H9 (cell line): ENCODE results near the gene ULK4. TPM values are rescaled to one million over a fixed set of nuclear protein-coding genes. Genes with fewer than 3 reads are reported as not detected.

Experiments
- DNase-seq: peaks from one replicate; pipeline ENCODE4 v3.0.0-alpha.2; 2017
- H2AFZ ChIP-seq: one replicate; pipeline ENCODE4 v1.6.1; 2013; ENCODE audit warnings: mild to moderate bottlenecking, low read length, control low read depth, moderate library complexity
- H2AK5ac ChIP-seq: 2 replicates; pipeline ENCODE4 v1.6.1; 2013; ENCODE audit warnings: low read length, control low read depth, mixed read lengths; ENCODE audit not compliant: insufficient read length
- H2BK120ac ChIP-seq: one replicate; pipeline ENCODE4 v1.6.1; 2013; ENCODE audit warnings: low read depth, mild to moderate bottlenecking, low read length, control low read depth, inconsistent platforms; ENCODE audit not compliant: poor library complexity, severe bottlenecking
- H2BK12ac ChIP-seq: 2 replicates; pipeline ENCODE4 v1.6.1; 2013; ENCODE audit warnings: low read length, control low read depth, mixed read lengths, low read depth; ENCODE audit not compliant: insufficient read length
- H2BK15ac ChIP-seq: 2 replicates; pipeline ENCODE4 v1.6.1; 2013; ENCODE audit warnings: low read depth, low read length, control low read depth
- H2BK20ac ChIP-seq: one replicate; pipeline ENCODE4 v1.6.1; 2013; ENCODE audit warnings: low read depth, mild to moderate bottlenecking, low read length, control low read depth, inconsistent platforms; ENCODE audit not compliant: poor library complexity, severe bottlenecking
- H2BK5ac ChIP-seq: 2 replicates; pipeline ENCODE4 v1.6.1; 2013; ENCODE audit warnings: low read length, control low read depth, mixed read lengths; ENCODE audit not compliant: insufficient read length
- H3K14ac ChIP-seq: 2 replicates; pipeline ENCODE4 v1.6.1; 2013; ENCODE audit warnings: low read length, control low read depth; ENCODE audit not compliant: insufficient read depth
- H3K18ac ChIP-seq: 2 replicates; pipeline ENCODE4 v1.6.1; 2013; ENCODE audit warnings: low read depth, mild to moderate bottlenecking, mixed read lengths, low read length, control low read depth; ENCODE audit not compliant: insufficient read length
- H3K23ac ChIP-seq: 2 replicates; pipeline ENCODE4 v1.6.1; 2013; ENCODE audit warnings: low read length, control low read depth, mixed read lengths, low read depth; ENCODE audit not compliant: insufficient read length
- H3K23me2 ChIP-seq: 2 replicates; pipeline ENCODE4 v1.6.1; 2013; ENCODE audit warnings: low read depth, mild to moderate bottlenecking, mixed read lengths, low read length, control low read depth; ENCODE audit not compliant: insufficient read length, poor library complexity, severe bottlenecking
- H3K27ac ChIP-seq: 2 replicates; pipeline ENCODE4 v1.5.1; 2013; ENCODE audit warnings: low read length, control low read depth, mixed read lengths, low read depth; ENCODE audit not compliant: insufficient read length
- H3K27me3 ChIP-seq: 2 replicates; pipeline ENCODE4 v1.6.1; 2013; ENCODE audit warnings: low read length, control low read depth, inconsistent platforms; ENCODE audit not compliant: insufficient read depth
- H3K4ac ChIP-seq: 2 replicates; pipeline ENCODE4 v1.6.1; 2013; ENCODE audit warnings: low read depth, mild to moderate bottlenecking, control low read depth, inconsistent platforms, low read length, moderate library complexity
- H3K4me1 ChIP-seq: 2 replicates; pipeline ENCODE4 v1.6.1; 2013; ENCODE audit warnings: low read length, control low read depth, inconsistent platforms; ENCODE audit not compliant: insufficient read depth
- H3K4me2 ChIP-seq: 2 replicates; pipeline ENCODE4 v1.6.1; 2013; ENCODE audit warnings: low read length, control low read depth, mixed read lengths; ENCODE audit not compliant: insufficient read length, insufficient read depth
- H3K56ac ChIP-seq: 2 replicates; pipeline ENCODE4 v1.6.1; 2013; ENCODE audit warnings: low read depth, mild to moderate bottlenecking, mixed read lengths, low read length, control low read depth; ENCODE audit not compliant: insufficient read length
- H3K79me1 ChIP-seq: 2 replicates; pipeline ENCODE4 v1.6.1; 2013; ENCODE audit warnings: low read depth, mild to moderate bottlenecking, moderate library complexity, low read length, control low read depth, inconsistent platforms; ENCODE audit not compliant: insufficient read depth, poor library complexity, severe bottlenecking
- H3K79me2 ChIP-seq: 2 replicates; pipeline ENCODE4 v1.6.1; 2013; ENCODE audit warnings: low read length, control low read depth, inconsistent platforms; ENCODE audit not compliant: insufficient read depth
- H3K9ac ChIP-seq: 2 replicates; pipeline ENCODE4 v1.6.1; 2013; ENCODE audit warnings: low read length, control low read depth, mixed read lengths; ENCODE audit not compliant: insufficient read length; ENCODE audit errors: extremely low read depth
- H3K9me3 ChIP-seq: one replicate; pipeline ENCODE4 v1.6.1; 2013; ENCODE audit warnings: low read depth, low read length, inconsistent platforms; ENCODE audit not compliant: control insufficient read depth
- H3T11ph ChIP-seq: one replicate; pipeline ENCODE4 v1.6.1; 2013; ENCODE audit warnings: mild to moderate bottlenecking, low read length, control low read depth, inconsistent platforms
- H4K20me1 ChIP-seq: one replicate; pipeline ENCODE4 v1.6.1; 2013; ENCODE audit not compliant: control insufficient read depth, insufficient read length, insufficient read depth
- H4K5ac ChIP-seq: 2 replicates; pipeline ENCODE4 v1.6.1; 2013; ENCODE audit warnings: low read depth, mild to moderate bottlenecking, mixed read lengths, low read length, control low read depth; ENCODE audit not compliant: insufficient read length
- H4K8ac ChIP-seq: replicated peaks from 2 replicates; pipeline ENCODE4 v1.6.1; 2013; ENCODE audit warnings: low read length, control low read depth, mixed read lengths, low read depth; ENCODE audit not compliant: insufficient read length
- H4K91ac ChIP-seq: 2 replicates; pipeline ENCODE4 v1.6.1; 2013; ENCODE audit warnings: low read depth, mild to moderate bottlenecking, moderate library complexity, mixed read lengths, low read length, control low read depth; ENCODE audit not compliant: insufficient read length
- H3K27ac Mint-ChIP-seq, 3 experiments: 2 replicates in 2 of 3; 3 replicates in 1 of 3; pipeline ENCODE4 v1.8.0; 2020 to 2021; ENCODE audit warnings: mixed read lengths in 3 of 3, mild to moderate bottlenecking in 1 of 3, moderate library complexity in 1 of 3
- H3K27me3 Mint-ChIP-seq: 2 replicates; pipeline ENCODE4 v1.8.0; 2021; ENCODE audit warnings: low read depth, mild to moderate bottlenecking, moderate library complexity, mixed read lengths
- H3K36me3 Mint-ChIP-seq, 3 experiments: 2 replicates in 2 of 3; 3 replicates in 1 of 3; pipeline ENCODE4 v1.8.0; 2020 to 2021; ENCODE audit warnings: low read depth in 3 of 3, mixed read lengths in 3 of 3; ENCODE audit not compliant: insufficient read depth in 1 of 3
- H3K4me1 Mint-ChIP-seq, 2 experiments: 2 replicates each; pipeline ENCODE4 v1.8.0; 2020; ENCODE audit warnings: mixed read lengths in 2 of 2
- H3K4me3 Mint-ChIP-seq, 2 experiments: 2 replicates in 1 of 2; 3 replicates in 1 of 2; pipeline ENCODE4 v1.8.0; 2020 to 2021; ENCODE audit warnings: mild to moderate bottlenecking in 2 of 2, mixed read lengths in 2 of 2, moderate library complexity in 1 of 2
- H3K9me3 Mint-ChIP-seq, 2 experiments: 2 replicates in 1 of 2; 3 replicates in 1 of 2; pipeline ENCODE4 v1.8.0; 2020; ENCODE audit warnings: mild to moderate bottlenecking in 2 of 2, mixed read lengths in 2 of 2, moderate library complexity in 1 of 2
- CTCF ChIP-seq: fragments of 200-600 bp; sonication (generic); conservative IDR thresholded peaks from 3 replicates; pipeline ENCODE4 v1.8.0; 2021; ENCODE audit warnings: antibody characterized with exemption, mild to moderate bottlenecking
- WGBS: extraction: QIAGEN DNeasy Blood & Tissue Kit; methylation state at CpG from one replicate; pipeline ENCODE4 v1.1.7; 2013; ENCODE audit warnings: missing lambda C conversion rate, low lambda C conversion rate, mixed read lengths; ENCODE audit not compliant: insufficient read length; ENCODE audit errors: extremely low coverage; 5-methylcytosine and 5-hydroxymethylcytosine counted together
- total RNA-seq: library from RNA; stranded (reverse); gene quantifications from 2 replicates; pipeline ENCODE4 v1.2.1, GENCODE V29; 2021

ULK4 gene
- total RNA-seq, 1 experiment from 2014 or later: 12.9 TPM

GRCh38 chr3:41469083-41469482, 492.8 kb downstream of the ULK4 start:
- H2AFZ ChIP-seq: no peak overlapping the region
- no peak overlapping the region for H3K9ac ChIP-seq
- WGBS: no CpG with 5 or more reads among the region's 1 CpG
- no peak overlapping the region for H4K5ac ChIP-seq
- no peak overlapping the region for H4K8ac ChIP-seq
- no peak overlapping the region for H4K91ac ChIP-seq
- H4K20me1 ChIP-seq: no peaks in the 10 kb centered on the region
- no peak for DNase-seq
- TF ChIP-seq CTCF: no peak
- no peak overlapping the region for H2BK12ac ChIP-seq
- no peak overlapping the region for H3K4ac ChIP-seq
- H3K56ac ChIP-seq: no peak overlapping the region
- H3K4me1 Mint-ChIP-seq: no peaks in the 10 kb centered on the region
- no peak overlapping the region for H3K27ac Mint-ChIP-seq
- H3K23me2 ChIP-seq: no peaks in the 10 kb centered on the region
- no peak overlapping the region for H2AK5ac ChIP-seq
- no peaks in the 10 kb centered on the region for H3K9me3 ChIP-seq
- no peaks in the 10 kb centered on the region for H3K79me2 ChIP-seq
- H2BK120ac ChIP-seq: no peak overlapping the region
- H3K4me3 Mint-ChIP-seq: no peak overlapping the region
- no peak overlapping the region for H2BK15ac ChIP-seq
- no peaks in the 10 kb centered on the region for H3K27me3 ChIP-seq
- H3K36me3 Mint-ChIP-seq: peaks cover 9 to 48% (median 25%) of the 10 kb centered on the region in 3 experiments
- no peaks in the 10 kb centered on the region for H3K27me3 Mint-ChIP-seq
- H2BK5ac ChIP-seq: no peak overlapping the region
- no peak overlapping the region for H3K18ac ChIP-seq
- H3K23ac ChIP-seq: no peak overlapping the region
- no peak overlapping the region for H2BK20ac ChIP-seq
- H3K4me2 ChIP-seq: no peak overlapping the region
- no peaks in the 10 kb centered on the region for H3K79me1 ChIP-seq
- no peak overlapping the region for H3K14ac ChIP-seq
- peaks cover 34 to 42% of the 10 kb centered on the region in 2 experiments for H3K9me3 Mint-ChIP-seq
- no peak overlapping the region for H3K27ac ChIP-seq
- H3K4me1 ChIP-seq: no peaks in the 10 kb centered on the region
- no peak overlapping the region for H3T11ph ChIP-seq
